GM08714 (cell line): ENCODE measurements around the gene ZNF618.
"Not testable (repeated sequence)": the region's sequence is repeated elsewhere in the genome, so short reads cannot be mapped to it uniquely, and the experiment has no call there.

ENCODE experiments used
- H3K4me3 ChIP-seq: fragments of 200-500 bp; sonication (Bioruptor generic); 2 replicates; pipeline ENCODE4 v1.5.1; 2014; ENCODE audit warnings: mild to moderate bottlenecking, low read length, inconsistent platforms
- ZNF274 ChIP-seq: IDR thresholded peaks from 2 replicates; pipeline ENCODE4 v1.6.1; 2012; ENCODE audit warnings: mild to moderate bottlenecking, low read depth, low read length

The ZNF618 gene

GRCh38 chr9:113995963-113996362 lies 119.9 kb downstream of the ZNF618 start:
- TF ChIP-seq ZNF274, result no peak
- H3K4me3 ChIP-seq, result no peak overlapping the region

- TF ChIP-seq ZNF274, result no peak
- no peak overlapping the region for H3K4me3 ChIP-seq
Measured at GRCh38 chr9:113996531-113997001, 120.5 kb downstream of the ZNF618 start.

- not testable (repeated sequence) for H3K4me3 ChIP-seq
Measured at GRCh38 chr9:113997064-113997463, 121.0 kb downstream of the ZNF618 start.

- no peak overlapping the region for H3K4me3 ChIP-seq
- TF ChIP-seq ZNF274, result no peak
Measured at GRCh38 chr9:113997610-113998009, 121.5 kb downstream of the ZNF618 start.

GRCh38 chr9:113998114-113998513 lies 122.0 kb downstream of the ZNF618 start:
- no peak overlapping the region for H3K4me3 ChIP-seq
- TF ChIP-seq ZNF274, result no peak

GRCh38 chr9:113998525-113999255 lies 122.6 kb downstream of the ZNF618 start:
- TF ChIP-seq ZNF274, result no peak
- no peak overlapping the region for H3K4me3 ChIP-seq

- no peak for TF ChIP-seq ZNF274
- no peak overlapping the region for H3K4me3 ChIP-seq
Measured at GRCh38 chr9:113999256-114000062, 123.3 kb downstream of the ZNF618 start.

GRCh38 chr9:114000063-114000454 lies 124.0 kb downstream of the ZNF618 start:
- no peak for TF ChIP-seq ZNF274
- no peak overlapping the region for H3K4me3 ChIP-seq

GRCh38 chr9:114000671-114001409 lies 124.7 kb downstream of the ZNF618 start:
- no peak overlapping the region for H3K4me3 ChIP-seq
- no peak for TF ChIP-seq ZNF274

GRCh38 chr9:114001410-114001685 lies 125.2 kb downstream of the ZNF618 start:
- TF ChIP-seq ZNF274, result no peak
- no peak overlapping the region for H3K4me3 ChIP-seq

GRCh38 chr9:114001794-114002261 lies 125.7 kb downstream of the ZNF618 start:
- TF ChIP-seq ZNF274, result no peak

GRCh38 chr9:114002271-114002985 lies 126.3 kb downstream of the ZNF618 start:
- no peak for TF ChIP-seq ZNF274
- no peak overlapping the region for H3K4me3 ChIP-seq

More at GRCh38 chr9:114001794-114002261, 125.7 kb downstream of the ZNF618 start:
- no peak overlapping the region for H3K4me3 ChIP-seq

- TF ChIP-seq ZNF274, result no peak
- H3K4me3 ChIP-seq, result no peak overlapping the region
Measured at GRCh38 chr9:114002986-114003350, 126.9 kb downstream of the ZNF618 start.

- TF ChIP-seq ZNF274, result no peak
- H3K4me3 ChIP-seq, result no peak overlapping the region
Measured at GRCh38 chr9:114003351-114003750, 127.2 kb downstream of the ZNF618 start.
